ENCODE measurements around the gene DPH1.

DNA sequence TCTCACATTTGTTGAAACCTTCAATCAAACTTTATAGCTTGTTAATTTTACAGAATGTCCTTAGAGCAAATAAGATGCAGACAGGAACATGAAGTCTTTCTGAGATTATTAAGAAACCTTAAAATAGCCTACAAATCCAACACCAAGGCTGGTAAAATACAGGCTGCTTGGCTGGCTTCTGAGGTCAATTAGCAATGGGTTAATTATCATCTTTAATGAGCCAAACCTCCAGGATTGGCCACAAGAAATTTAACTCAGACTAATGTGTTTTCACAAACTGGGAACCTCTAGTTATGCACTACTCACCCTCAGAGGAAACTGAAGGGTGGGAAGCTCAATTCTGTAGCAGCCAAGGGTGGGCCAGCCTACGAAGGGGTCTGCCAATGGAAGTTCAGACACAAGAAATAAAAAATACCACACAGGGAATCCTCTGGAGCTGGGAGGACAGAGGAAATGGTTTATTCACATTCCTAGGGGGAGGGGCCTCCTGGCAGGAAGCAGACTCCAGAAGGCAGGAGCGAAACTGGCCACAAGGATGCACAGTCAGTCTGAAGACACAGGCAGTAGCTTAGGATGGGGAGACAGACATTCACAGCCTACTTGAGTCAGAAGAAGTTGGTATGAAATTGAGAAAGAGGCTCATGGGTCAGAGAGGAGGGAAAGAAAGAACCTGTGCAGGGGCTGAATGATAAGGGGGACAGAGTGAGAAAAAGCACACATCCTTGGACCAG lies 61.0 kb downstream of the DPH1 start:
- TF ChIP-seq, protein P1, sequence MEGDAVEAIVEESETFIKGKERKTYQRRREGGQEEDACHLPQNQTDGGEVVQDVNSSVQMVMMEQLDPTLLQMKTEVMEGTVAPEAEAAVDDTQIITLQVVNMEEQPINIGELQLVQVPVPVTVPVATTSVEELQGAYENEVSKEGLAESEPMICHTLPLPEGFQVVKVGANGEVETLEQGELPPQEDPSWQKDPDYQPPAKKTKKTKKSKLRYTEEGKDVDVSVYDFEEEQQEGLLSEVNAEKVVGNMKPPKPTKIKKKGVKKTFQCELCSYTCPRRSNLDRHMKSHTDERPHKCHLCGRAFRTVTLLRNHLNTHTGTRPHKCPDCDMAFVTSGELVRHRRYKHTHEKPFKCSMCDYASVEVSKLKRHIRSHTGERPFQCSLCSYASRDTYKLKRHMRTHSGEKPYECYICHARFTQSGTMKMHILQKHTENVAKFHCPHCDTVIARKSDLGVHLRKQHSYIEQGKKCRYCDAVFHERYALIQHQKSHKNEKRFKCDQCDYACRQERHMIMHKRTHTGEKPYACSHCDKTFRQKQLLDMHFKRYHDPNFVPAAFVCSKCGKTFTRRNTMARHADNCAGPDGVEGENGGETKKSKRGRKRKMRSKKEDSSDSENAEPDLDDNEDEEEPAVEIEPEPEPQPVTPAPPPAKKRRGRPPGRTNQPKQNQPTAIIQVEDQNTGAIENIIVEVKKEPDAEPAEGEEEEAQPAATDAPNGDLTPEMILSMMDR (IDR thresholded peaks at IDR 0.05; ENCODE audit: low read depth, low read length) = no peak
- TF ChIP-seq EZH2phosphoT487 (IDR thresholded peaks at IDR 0.05; ENCODE audit: low read depth) = no peak
